Neural cell (in vitro differentiated cells): ENCODE measurements around the gene DCANP1. TPM values are rescaled to one million over a fixed set of nuclear protein-coding genes. Genes with fewer than 3 reads are reported as not detected.

Experiments
- H2AFZ ChIP-seq: fragments of 200-600, 300-800 bp; sonication (generic), shearing (Covaris generic); 2 replicates; pipeline ENCODE4 v1.6.0; 2014; ENCODE audit warnings: low read depth, mild to moderate bottlenecking, antibody characterized with exemption, low read length, moderate library complexity
- H3F3A ChIP-seq: fragments of 200-600 bp; shearing (Covaris generic); 2 replicates; pipeline ENCODE4 v1.6.1; 2016; ENCODE audit warnings: mild to moderate bottlenecking, moderate library complexity, mixed read lengths, antibody characterized with exemption, low read length; ENCODE audit not compliant: insufficient read depth, poor library complexity, severe bottlenecking
- H3K27ac ChIP-seq: fragments of 200-600, 300-800 bp; sonication (generic), shearing (Covaris generic); 2 replicates; pipeline ENCODE4 v1.5.1; 2014; ENCODE audit warnings: mild to moderate bottlenecking, low read length, moderate library complexity
- H3K27me3 ChIP-seq: fragments of 300-800, 200-600 bp; sonication (generic), shearing (Covaris generic); 2 replicates; pipeline ENCODE4 v1.6.0; 2014; ENCODE audit warnings: mild to moderate bottlenecking, low read depth, low read length, moderate library complexity; ENCODE audit not compliant: insufficient read depth
- H3K36me3 ChIP-seq: fragments of 300-800, 200-600 bp; sonication (generic), shearing (Covaris generic); 2 replicates; pipeline ENCODE4 v1.5.1; 2014; ENCODE audit warnings: mild to moderate bottlenecking, antibody characterized with exemption, low read length, moderate library complexity; ENCODE audit not compliant: insufficient read depth
- H3K4me2 ChIP-seq: fragments of 300-800, 200-600 bp; sonication (generic), shearing (Covaris generic); 2 replicates; pipeline ENCODE4 v1.6.0; 2014; ENCODE audit warnings: mild to moderate bottlenecking, low read length
- H3K4me3 ChIP-seq: fragments of 300-800, 200-600 bp; sonication (generic), shearing (Covaris generic); 2 replicates; pipeline ENCODE4 v1.5.1; 2014; ENCODE audit warnings: mild to moderate bottlenecking, low read length, moderate library complexity
- H3K79me2 ChIP-seq: fragments of 200-600 bp; shearing (Covaris generic); replicated peaks from 2 replicates; pipeline ENCODE4 v1.6.0; 2014; ENCODE audit warnings: mild to moderate bottlenecking, low read length, moderate library complexity; ENCODE audit not compliant: insufficient read depth
- H3K9ac ChIP-seq: fragments of 300-800, 200-600 bp; sonication (generic), shearing (Covaris generic); 2 replicates; pipeline ENCODE4 v1.6.1; 2016; ENCODE audit warnings: mild to moderate bottlenecking, low read length, mixed read lengths
- H3K9me2 ChIP-seq: fragments of 200-600 bp; shearing (Covaris generic); 2 replicates; pipeline ENCODE4 v1.6.1; 2016; ENCODE audit warnings: mild to moderate bottlenecking, low read length, mixed read lengths; ENCODE audit not compliant: insufficient read depth
- H3K9me3 ChIP-seq: fragments of 200-600, 300-800 bp; sonication (generic), shearing (Covaris generic); 2 replicates; pipeline ENCODE4 v1.6.1; 2016; ENCODE audit warnings: mild to moderate bottlenecking, mixed run types, low read length, moderate library complexity, mixed read lengths
- H4K20me1 ChIP-seq: fragments of 200-600 bp; shearing (Covaris generic); 2 replicates; pipeline ENCODE4 v1.6.1; 2016; ENCODE audit warnings: mild to moderate bottlenecking, mixed run types; ENCODE audit not compliant: insufficient read depth
- EP300 ChIP-seq: fragments of 450-650 bp; conservative IDR thresholded peaks from 2 replicates; pipeline ENCODE4 v1.6.1; 2014; ENCODE audit warnings: antibody characterized with exemption, mild to moderate bottlenecking, moderate library complexity; ENCODE audit not compliant: poor library complexity, severe bottlenecking
- EZH2 ChIP-seq: fragments of 200-600, 300-800 bp; shearing (Covaris generic), sonication (generic); IDR thresholded peaks from 2 replicates; pipeline ENCODE4 v1.6.1; 2014; ENCODE audit warnings: antibody characterized with exemption, low read length, borderline replicate concordance, mild to moderate bottlenecking; ENCODE audit not compliant: insufficient read depth, poor library complexity, severe bottlenecking
- MXI1 ChIP-seq: fragments of 450-650 bp; conservative IDR thresholded peaks from 2 replicates; pipeline ENCODE4 v1.6.1; 2014; ENCODE audit warnings: antibody characterized with exemption, mild to moderate bottlenecking; ENCODE audit not compliant: poor library complexity, severe bottlenecking
- POLR2AphosphoS5 ChIP-seq: IDR thresholded peaks from 2 replicates; pipeline ENCODE4 v1.6.1; 2012
- RAD21 ChIP-seq: fragments of 450-650 bp; conservative IDR thresholded peaks from 2 replicates; pipeline ENCODE4 v1.6.1; 2014; ENCODE audit warnings: antibody characterized with exemption, mild to moderate bottlenecking, moderate library complexity
- SMC3 ChIP-seq: fragments of 450-650 bp; conservative IDR thresholded peaks from 2 replicates; pipeline ENCODE4 v1.6.1; 2014; ENCODE audit warnings: antibody characterized with exemption, mild to moderate bottlenecking, moderate library complexity; ENCODE audit not compliant: poor library complexity
- TAF1 ChIP-seq: IDR thresholded peaks from 2 replicates; pipeline ENCODE4 v1.6.1; 2012; ENCODE audit warnings: low read depth
- polyA plus RNA-seq: library from polyadenylated mRNA; depleted of rRNA; stranded (reverse); fragments of >200 nt; gene quantifications from 2 replicates; pipeline ENCODE4 v1.2.3, GENCODE V29; 2014
- TF ChIP-seq, protein P1 (sequence below): IDR thresholded peaks from 2 replicates; pipeline ENCODE4 v1.6.1; 2012; ENCODE audit warnings: borderline replicate concordance
- TF ChIP-seq, protein P2 (sequence below): fragments of 450-650 bp; IDR thresholded peaks from 2 replicates; pipeline ENCODE4 v1.5.1; 2014; ENCODE audit warnings: antibody characterized with exemption, mild to moderate bottlenecking, moderate library complexity; ENCODE audit not compliant: poor library complexity, severe bottlenecking

Gene DCANP1
- polyA plus RNA-seq, 1 donor from 2014 or later = not detected

DNA sequence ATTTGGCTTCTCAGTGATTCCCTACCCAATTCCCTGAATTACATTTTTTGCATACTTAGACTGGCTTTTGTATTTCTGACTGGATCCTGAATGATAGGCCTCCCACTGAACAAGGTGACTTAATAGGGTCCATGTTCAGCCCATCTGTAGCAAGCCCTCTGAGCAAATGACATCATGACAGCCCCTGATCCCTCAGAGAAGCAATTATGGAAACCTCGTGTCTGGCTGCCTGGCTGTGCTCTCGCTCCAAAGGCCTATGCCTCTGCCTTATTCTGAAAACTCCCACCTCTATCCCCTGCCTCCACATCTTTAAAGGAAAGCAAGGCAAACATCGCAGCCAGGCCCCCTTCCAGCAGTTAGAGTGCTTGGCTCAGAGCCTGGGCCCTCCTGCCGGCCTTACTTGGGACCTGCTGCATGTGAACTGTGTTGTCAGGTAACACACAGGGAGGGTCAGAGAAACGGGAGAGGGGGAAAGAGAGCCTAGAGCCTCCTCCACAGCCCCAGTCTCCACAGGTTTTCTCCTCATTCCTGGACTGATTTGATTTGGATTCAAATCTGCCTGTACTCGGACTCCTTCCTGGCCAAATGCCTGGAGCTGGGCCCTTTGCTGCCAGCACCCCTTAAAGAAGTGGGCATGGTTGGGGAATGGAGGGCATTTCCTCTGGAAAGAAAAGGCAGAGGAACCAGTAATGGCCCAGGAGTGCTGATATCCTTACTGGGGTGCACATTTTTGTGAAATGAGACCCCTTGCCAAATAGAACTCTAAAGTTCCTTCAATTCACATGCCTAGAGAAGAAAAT, 3.8 kb downstream of the DCANP1 start:
- Histone ChIP-seq H3K4me2 (no peak overlapping the region), H3K4me3 (no peak overlapping the region), H2AFZ (no peak overlapping the region), H3K27me3 (no peaks in the 10 kb centered on the region), H3F3A (no peaks in the 10 kb centered on the region), H3K9me3 (no peaks in the 10 kb centered on the region), H3K79me2 (no peaks in the 10 kb centered on the region), H3K27ac (peak overlapping the region; percentile 51), H3K36me3 (no peaks in the 10 kb centered on the region), H4K20me1 (no peaks in the 10 kb centered on the region), H3K9me2 (no peaks in the 10 kb centered on the region), H3K9ac (peak overlapping the region; percentile 20)
- TF ChIP-seq, protein P1, sequence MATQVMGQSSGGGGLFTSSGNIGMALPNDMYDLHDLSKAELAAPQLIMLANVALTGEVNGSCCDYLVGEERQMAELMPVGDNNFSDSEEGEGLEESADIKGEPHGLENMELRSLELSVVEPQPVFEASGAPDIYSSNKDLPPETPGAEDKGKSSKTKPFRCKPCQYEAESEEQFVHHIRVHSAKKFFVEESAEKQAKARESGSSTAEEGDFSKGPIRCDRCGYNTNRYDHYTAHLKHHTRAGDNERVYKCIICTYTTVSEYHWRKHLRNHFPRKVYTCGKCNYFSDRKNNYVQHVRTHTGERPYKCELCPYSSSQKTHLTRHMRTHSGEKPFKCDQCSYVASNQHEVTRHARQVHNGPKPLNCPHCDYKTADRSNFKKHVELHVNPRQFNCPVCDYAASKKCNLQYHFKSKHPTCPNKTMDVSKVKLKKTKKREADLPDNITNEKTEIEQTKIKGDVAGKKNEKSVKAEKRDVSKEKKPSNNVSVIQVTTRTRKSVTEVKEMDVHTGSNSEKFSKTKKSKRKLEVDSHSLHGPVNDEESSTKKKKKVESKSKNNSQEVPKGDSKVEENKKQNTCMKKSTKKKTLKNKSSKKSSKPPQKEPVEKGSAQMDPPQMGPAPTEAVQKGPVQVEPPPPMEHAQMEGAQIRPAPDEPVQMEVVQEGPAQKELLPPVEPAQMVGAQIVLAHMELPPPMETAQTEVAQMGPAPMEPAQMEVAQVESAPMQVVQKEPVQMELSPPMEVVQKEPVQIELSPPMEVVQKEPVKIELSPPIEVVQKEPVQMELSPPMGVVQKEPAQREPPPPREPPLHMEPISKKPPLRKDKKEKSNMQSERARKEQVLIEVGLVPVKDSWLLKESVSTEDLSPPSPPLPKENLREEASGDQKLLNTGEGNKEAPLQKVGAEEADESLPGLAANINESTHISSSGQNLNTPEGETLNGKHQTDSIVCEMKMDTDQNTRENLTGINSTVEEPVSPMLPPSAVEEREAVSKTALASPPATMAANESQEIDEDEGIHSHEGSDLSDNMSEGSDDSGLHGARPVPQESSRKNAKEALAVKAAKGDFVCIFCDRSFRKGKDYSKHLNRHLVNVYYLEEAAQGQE = peak; percentile 15
- no peak for TF ChIP-seq SMC3
- no peak for TF ChIP-seq EZH2
- no peak for TF ChIP-seq EP300
- no peak for TF ChIP-seq TAF1
- no peak for TF ChIP-seq POLR2AphosphoS5
- TF ChIP-seq RAD21 = no peak
- peak; percentile 23 for TF ChIP-seq MXI1
- TF ChIP-seq, protein P2, sequence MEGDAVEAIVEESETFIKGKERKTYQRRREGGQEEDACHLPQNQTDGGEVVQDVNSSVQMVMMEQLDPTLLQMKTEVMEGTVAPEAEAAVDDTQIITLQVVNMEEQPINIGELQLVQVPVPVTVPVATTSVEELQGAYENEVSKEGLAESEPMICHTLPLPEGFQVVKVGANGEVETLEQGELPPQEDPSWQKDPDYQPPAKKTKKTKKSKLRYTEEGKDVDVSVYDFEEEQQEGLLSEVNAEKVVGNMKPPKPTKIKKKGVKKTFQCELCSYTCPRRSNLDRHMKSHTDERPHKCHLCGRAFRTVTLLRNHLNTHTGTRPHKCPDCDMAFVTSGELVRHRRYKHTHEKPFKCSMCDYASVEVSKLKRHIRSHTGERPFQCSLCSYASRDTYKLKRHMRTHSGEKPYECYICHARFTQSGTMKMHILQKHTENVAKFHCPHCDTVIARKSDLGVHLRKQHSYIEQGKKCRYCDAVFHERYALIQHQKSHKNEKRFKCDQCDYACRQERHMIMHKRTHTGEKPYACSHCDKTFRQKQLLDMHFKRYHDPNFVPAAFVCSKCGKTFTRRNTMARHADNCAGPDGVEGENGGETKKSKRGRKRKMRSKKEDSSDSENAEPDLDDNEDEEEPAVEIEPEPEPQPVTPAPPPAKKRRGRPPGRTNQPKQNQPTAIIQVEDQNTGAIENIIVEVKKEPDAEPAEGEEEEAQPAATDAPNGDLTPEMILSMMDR = peak; percentile 9

DNA sequence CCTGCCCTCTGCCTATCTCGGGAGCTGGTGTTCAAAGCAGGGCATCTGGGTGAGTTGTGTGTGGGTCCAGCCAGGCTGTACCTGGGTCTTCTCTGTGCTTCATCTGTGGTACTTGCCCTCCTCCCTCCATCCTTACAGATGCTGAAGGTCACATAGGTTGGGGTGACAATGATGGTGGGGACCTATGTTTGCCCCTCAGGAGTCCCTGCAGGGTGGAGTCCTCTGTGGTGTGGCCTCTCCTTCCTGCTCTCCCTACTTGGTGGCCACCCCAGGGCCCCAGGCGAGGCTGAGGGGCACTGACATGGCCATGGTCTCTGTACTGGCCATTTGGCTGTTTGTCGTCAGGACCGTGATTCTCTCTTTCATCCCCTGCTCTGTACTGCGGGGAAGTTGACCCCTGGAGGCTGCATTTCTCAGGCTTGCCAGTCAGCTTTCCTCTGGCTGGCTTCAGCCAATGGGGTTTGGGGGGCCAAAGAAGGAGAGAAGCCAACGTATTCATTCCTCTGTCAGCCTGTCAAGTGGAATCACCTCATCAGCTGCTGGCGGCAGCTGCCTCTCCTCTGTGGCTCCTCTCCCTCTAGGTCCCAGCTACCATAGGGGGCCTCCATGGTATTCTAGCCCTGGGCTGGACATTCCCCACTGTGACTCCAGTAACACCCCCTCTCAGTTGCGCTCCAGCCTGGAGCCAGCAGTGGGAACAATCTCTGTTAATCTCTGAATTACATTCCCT, 4.6 kb downstream of the DCANP1 start:
- no peak overlapping the region for H3K4me2 ChIP-seq
- no peaks in the 10 kb centered on the region for H3K36me3 ChIP-seq
- no peaks in the 10 kb centered on the region for H3F3A ChIP-seq
- H3K27ac ChIP-seq = peak overlapping the region; percentile 51
- no peaks in the 10 kb centered on the region for H4K20me1 ChIP-seq
- no peak overlapping the region for H3K4me3 ChIP-seq
- TF ChIP-seq EP300 (no peak), POLR2AphosphoS5 (no peak), SMC3 (no peak), EZH2 (no peak), RAD21 (no peak), TAF1 (no peak), MXI1 (no peak)
- TF ChIP-seq, protein P2 = no peak
- TF ChIP-seq, protein P1 = no peak
- no peak overlapping the region for H2AFZ ChIP-seq
- no peaks in the 10 kb centered on the region for H3K9me3 ChIP-seq
- peak overlapping the region; percentile 20 for H3K9ac ChIP-seq
- H3K79me2 ChIP-seq = no peaks in the 10 kb centered on the region
- no peaks in the 10 kb centered on the region for H3K27me3 ChIP-seq
- no peaks in the 10 kb centered on the region for H3K9me2 ChIP-seq
